Gastroesophageal sphincter (tissue), 3 donors: Measurements from ENCODE around the gene ITIH3.

Experiments
- CTCF ChIP-seq, 4 experiments: fragments of 200-600 bp in 2 of 4; fragments of 450-650 bp in 2 of 4; sonication (generic) in 1 of 4; IDR thresholded peaks; one replicate each; pipeline ENCODE4 v1.5.1; 2017 to 2019; ENCODE audit warnings: antibody characterized with exemption in 4 of 4, mild to moderate bottlenecking in 2 of 4, moderate library complexity in 2 of 4
- POLR2A ChIP-seq, 2 donors: fragments of 450-650 bp; IDR thresholded peaks; one replicate each; pipeline ENCODE4 v1.6.1; 2017; ENCODE audit warnings: antibody characterized with exemption in 2 of 2, mild to moderate bottlenecking in 2 of 2, moderate library complexity in 1 of 2
- POLR2AphosphoS5 ChIP-seq: sonication (generic); formaldehyde crosslinking; IDR thresholded peaks from one replicate; pipeline ENCODE4 v1.6.1; 2017; ENCODE audit warnings: antibody characterized with exemption

- TF ChIP-seq CTCF (IDR thresholded peaks at IDR 0.05) (no peak), POLR2A (IDR thresholded peaks at IDR 0.05) (no peak), POLR2AphosphoS5 (no peak)
Observed at GRCh38 chr3:52817860-52818259, 23.3 kb downstream of the ITIH3 start.
